PC-9 (cell line): ENCODE data around the gene TUBA4B. TPM values are rescaled to one million over a fixed set of nuclear protein-coding genes. Genes with fewer than 3 reads are reported as not detected.

ENCODE experiments used
- BruUV-seq: library from RNA; stranded (reverse); fragments of 400-500 nt; replicated peaks from 2 replicates; lab custom pipeline; 2021; lab: Mats Ljungman, UMichigan
- CTCF ChIA-PET: fragments of 300-600 bp; sonication (Branson Sonifier 250); formaldehyde crosslinking; loops from one replicate; lab custom pipeline; 2022; ENCODE audit warnings: antibody characterized with exemption; lab: Charles Lee
- POLR2A ChIA-PET: fragments of 300-600 bp; sonication (Branson Sonifier 250); formaldehyde crosslinking; loops from one replicate; lab custom pipeline; 2022; ENCODE audit warnings: antibody characterized with exemption; ENCODE audit not compliant: unreplicated experiment; lab: Charles Lee
- DNase-seq, 2 experiments: peaks; one replicate each; pipeline versions ENCODE4 v3.0.0 to v3.0.0-alpha.2; 2015 to 2022; ENCODE audit warnings: mixed read lengths in 1 of 2
- H2AFZ ChIP-seq: fragments of 200-600 bp; sonication (generic); 2 replicates; pipeline ENCODE4 v1.8.1; 2017; ENCODE audit warnings: antibody characterized with exemption
- H3F3A ChIP-seq: fragments of 200-600 bp; sonication (generic); 2 replicates; pipeline ENCODE4 v1.8.1; 2017; ENCODE audit warnings: antibody characterized with exemption, mild to moderate bottlenecking, low read depth; ENCODE audit not compliant: insufficient read depth
- H3K27ac ChIP-seq: fragments of 200-600 bp; sonication (generic); 2 replicates; pipeline ENCODE4 v1.6.1; 2016; ENCODE audit warnings: mixed run types
- H3K27me3 ChIP-seq: fragments of 200-600 bp; sonication (generic); 2 replicates; pipeline ENCODE4 v1.6.1; 2016; ENCODE audit warnings: low read depth, mixed run types; ENCODE audit not compliant: insufficient read depth
- H3K36me3 ChIP-seq: fragments of 200-600 bp; sonication (generic); 2 replicates; pipeline ENCODE4 v1.6.1; 2016; ENCODE audit warnings: low read depth, mixed run types
- H3K4me1 ChIP-seq: fragments of 200-600 bp; sonication (generic); replicated peaks from 2 replicates; pipeline ENCODE4 v1.6.1; 2016; ENCODE audit warnings: mixed run types; ENCODE audit not compliant: insufficient read depth
- H3K4me2 ChIP-seq: fragments of 200-600 bp; sonication (generic); 2 replicates; pipeline ENCODE4 v1.6.1; 2017; ENCODE audit warnings: mixed run types
- H3K4me3 ChIP-seq: fragments of 200-600 bp; sonication (generic); 2 replicates; pipeline ENCODE4 v1.6.1; 2016; ENCODE audit warnings: mixed run types
- H3K79me2 ChIP-seq: fragments of 200-600 bp; sonication (generic); 2 replicates; pipeline ENCODE4 v1.6.1; 2017; ENCODE audit warnings: low read depth, mixed run types
- H3K9me2 ChIP-seq: fragments of 200-600 bp; sonication (generic); 2 replicates; pipeline ENCODE4 v1.8.1; 2017; ENCODE audit warnings: mild to moderate bottlenecking; ENCODE audit not compliant: insufficient read depth
- H3K9me3 ChIP-seq: fragments of 200-600 bp; sonication (generic); 2 replicates; pipeline ENCODE4 v1.8.1; 2016; ENCODE audit warnings: low read depth; ENCODE audit not compliant: insufficient read depth
- H4K20me1 ChIP-seq: fragments of 200-600 bp; sonication (generic); 2 replicates; pipeline ENCODE4 v1.8.1; 2017; ENCODE audit not compliant: insufficient read depth
- CTCF ChIP-seq: fragments of 200-600 bp; sonication (generic); conservative IDR thresholded peaks from 2 replicates; pipeline ENCODE4 v1.6.1; 2017; ENCODE audit warnings: mixed run types, antibody characterized with exemption, mild to moderate bottlenecking, moderate library complexity
- EZH2 ChIP-seq: fragments of 200-600 bp; sonication (generic); IDR thresholded peaks from 2 replicates; pipeline ENCODE4 v1.8.0; 2017; ENCODE audit warnings: antibody characterized with exemption, low read depth
- intact Hi-C: fragments of 100-400 bp; cut with micrococcal nuclease; formaldehyde crosslinking; loops from one replicate; pipeline ENCODE4 v1.10.0; 2022; ENCODE audit not compliant: unreplicated experiment
- total RNA-seq: library from RNA; stranded (reverse); gene quantifications from 2 replicates; pipeline ENCODE4 v1.2.3, GENCODE V29; 2021

TUBA4B gene
- total RNA-seq, 1 experiment from 2014 or later, result not detected

- Histone ChIP-seq H3K4me3 (no peak overlapping the region), H3K9me2 (no peaks in the 10 kb centered on the region), H3K27me3 (no peaks in the 10 kb centered on the region), H3K36me3 (peaks cover 22% of the 10 kb centered on the region; the same call in 1 of the 2 replicates), H4K20me1 (no peaks in the 10 kb centered on the region; the same call in 1 of the 2 replicates), H3K79me2 (peaks cover 23% of the 10 kb centered on the region), H3K9me3 (no peaks in the 10 kb centered on the region), H3K4me2 (no peak overlapping the region), H3F3A (peaks cover 20% of the 10 kb centered on the region), H3K4me1 (peaks cover 8% of the 10 kb centered on the region), H2AFZ (no peak overlapping the region), H3K27ac (no peak overlapping the region)
- TF ChIP-seq EZH2 (no peak), CTCF (no peak)
- ChIA-PET CTCF (no interaction called here), POLR2A (no interaction called here)
- BruUV-seq, result no TSS peak
- intact Hi-C loops, result no loop called here
- no peak for DNase-seq
Measured at GRCh38 chr2:219234331-219234730, 18.7 kb upstream of the TUBA4B start.

GRCh38 chr2:219243291-219243761 lies 9.7 kb upstream of the TUBA4B start:
- intact Hi-C loops, result no loop called here

GRCh38 chr2:219244789-219245147 lies 8.3 kb upstream of the TUBA4B start:
- H3K79me2 ChIP-seq, result peaks cover 28% of the 10 kb centered on the region
- no peaks in the 10 kb centered on the region for H3K9me2 ChIP-seq
- H3K4me1 ChIP-seq, result peaks cover 40% of the 10 kb centered on the region
- H2AFZ ChIP-seq, result peak overlapping the region; percentile 95
- H3K27me3 ChIP-seq, result no peaks in the 10 kb centered on the region
- no peaks in the 10 kb centered on the region for H4K20me1 ChIP-seq
- H3K4me2 ChIP-seq, result peak overlapping the region; percentile 87
- 0 out of 2 replicates have a peak, but pooled peaks cover 3% of the 10 kb centered on the region for H3K36me3 ChIP-seq
- H3F3A ChIP-seq, result peaks cover 24% of the 10 kb centered on the region
- no peak for TF ChIP-seq EZH2
- no peak for TF ChIP-seq CTCF
- no peaks in the 10 kb centered on the region for H3K9me3 ChIP-seq
- ChIA-PET CTCF (interaction anchor here (0.7 kb wide), 1 partner anchor 391 kb away, joined by 3 read pairs; no protein-coding TSS in a partner anchor), POLR2A (interaction anchor here (0.5 to 0.8 kb wide), 5 partner anchors 41 to 352 kb away, joined by 4 to 8 read pairs (median 4); no protein-coding TSS in a partner anchor)
- no peak overlapping the region for H3K27ac ChIP-seq
- TSS peak; percentile 9 for BruUV-seq
- intact Hi-C loops, result no loop called here
- peak overlapping the region; percentile 85 for H3K4me3 ChIP-seq
- no peak for DNase-seq

More at GRCh38 chr2:219243291-219243761, 9.7 kb upstream of the TUBA4B start:
- H2AFZ ChIP-seq, result no peak overlapping the region
- H3K79me2 ChIP-seq, result peaks cover 28% of the 10 kb centered on the region
- no peaks in the 10 kb centered on the region for H3K27me3 ChIP-seq
- no peak overlapping the region for H3K4me2 ChIP-seq
- no peaks in the 10 kb centered on the region for H3K9me2 ChIP-seq
- POLR2A ChIA-PET, result no interaction called here
- TF ChIP-seq EZH2 (no peak), CTCF (no peak)
- peaks cover 25% of the 10 kb centered on the region for H3K4me1 ChIP-seq
- peaks cover 16% of the 10 kb centered on the region for H3F3A ChIP-seq
- H3K9me3 ChIP-seq, result no peaks in the 10 kb centered on the region
- no peak overlapping the region for H3K4me3 ChIP-seq
- H4K20me1 ChIP-seq, result no peaks in the 10 kb centered on the region
- CTCF ChIA-PET, result no interaction called here
- BruUV-seq, result no TSS peak
- no peak for DNase-seq
- 0 out of 2 replicates have a peak, but pooled peaks cover 3% of the 10 kb centered on the region for H3K36me3 ChIP-seq
- no peak overlapping the region for H3K27ac ChIP-seq
